Measurements from ENCODE around the gene MYO19.
"Not testable (repeated sequence)": the region's sequence is repeated elsewhere in the genome, so short reads cannot be mapped to it uniquely, and the experiment has no call there.

Gene MYO19

DNA sequence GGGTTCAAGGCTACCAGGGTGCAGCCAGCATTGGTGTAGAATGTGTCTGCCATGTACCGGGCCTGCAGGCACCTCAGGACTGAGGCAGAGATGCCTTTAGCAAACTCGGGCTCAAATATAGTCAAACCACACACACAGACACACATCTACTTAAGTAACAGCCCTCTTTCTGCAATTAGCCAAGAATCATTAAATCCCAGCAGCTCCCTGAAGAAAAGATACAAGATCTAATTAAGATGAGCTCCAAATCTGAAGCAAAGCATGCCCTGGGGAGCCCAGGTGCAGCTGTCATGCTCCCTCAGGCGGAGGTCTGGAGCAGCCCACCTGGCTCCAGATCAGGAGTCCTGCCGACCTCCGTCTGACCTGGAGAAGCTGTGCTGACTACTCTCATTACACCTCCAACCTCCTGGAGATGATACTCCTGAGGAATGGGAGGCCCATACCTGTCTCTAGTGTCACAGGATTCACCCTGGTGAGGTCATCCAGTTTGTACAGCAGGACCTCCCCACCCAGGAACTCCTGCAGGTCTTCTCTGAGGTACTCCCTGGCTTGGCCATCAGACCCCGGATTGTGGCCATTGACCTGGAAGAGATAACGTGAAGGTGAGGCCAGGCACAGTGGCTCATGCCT, 6.9 kb downstream of the MYO19 start:
- no peak for DNase-seq

GRCh38 chr17:36525888-36526287, 8.8 kb downstream of the MYO19 start:
- DNase-seq: no peak

DNA sequence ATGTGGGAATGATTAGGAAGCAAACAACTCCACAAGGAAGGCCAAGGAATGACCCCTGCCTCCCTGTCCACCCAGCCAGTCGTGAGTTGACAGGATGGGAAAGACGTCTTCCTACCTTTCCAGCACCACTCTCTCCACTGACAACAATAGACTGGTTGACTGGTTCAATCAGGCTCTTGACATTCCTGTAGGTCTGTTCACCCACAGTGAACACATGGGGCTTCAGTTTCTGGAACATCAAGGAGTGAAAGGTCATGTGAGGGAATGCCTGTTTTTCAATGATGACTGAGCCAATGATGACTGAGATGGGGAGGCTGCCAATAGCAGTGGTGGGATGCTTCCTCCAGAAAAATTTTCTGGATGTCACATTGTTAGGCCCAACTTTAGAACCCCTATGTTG, 9.6 kb downstream of the MYO19 start:
- DNase-seq: no peak

DNA sequence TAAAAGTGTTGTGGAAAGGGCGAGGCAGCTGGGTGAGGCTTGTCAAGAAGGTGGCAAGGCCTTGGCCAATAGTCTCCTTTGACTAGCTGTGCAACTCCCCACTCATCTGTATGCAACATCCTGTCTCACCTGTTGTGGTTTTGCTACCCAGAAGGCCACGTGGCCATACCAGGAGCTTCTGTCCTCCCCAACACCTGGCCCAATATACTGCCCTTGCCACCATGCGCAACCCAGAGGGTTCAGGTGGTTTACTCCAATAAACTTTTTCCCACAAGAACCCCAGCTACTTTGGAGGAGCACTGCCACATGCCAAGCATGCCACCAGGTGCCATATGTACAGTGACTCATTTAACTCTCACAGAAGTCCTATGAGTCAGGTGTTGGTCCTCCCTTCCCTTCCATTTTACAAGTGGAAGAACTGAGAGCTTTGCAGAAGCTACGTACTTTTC, 10.2 kb downstream of the MYO19 start:
- DNase-seq: no peak

GRCh38 chr17:36523113-36523512, 11.6 kb downstream of the MYO19 start:
- no peak for DNase-seq

DNA sequence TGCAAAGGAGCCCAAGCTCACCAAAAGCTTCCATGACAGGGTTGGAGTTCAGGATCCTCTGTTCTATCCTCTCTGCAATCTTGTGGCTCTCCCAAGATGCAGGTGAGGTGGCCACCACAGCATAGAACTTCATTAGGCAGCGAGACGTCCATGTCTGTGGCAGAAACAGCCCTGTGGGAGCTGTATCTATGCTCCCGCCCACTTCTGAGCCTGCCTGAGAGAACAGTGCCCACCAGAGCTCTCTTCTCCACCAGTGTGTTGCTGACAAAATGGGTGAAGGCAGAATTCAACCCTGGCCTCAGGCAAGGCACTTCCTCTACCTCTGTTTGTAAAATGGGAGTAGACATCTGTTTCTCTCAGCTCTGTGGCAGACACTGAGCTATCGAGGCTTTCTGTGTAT, 18.8 kb downstream of the MYO19 start:
- no peak for DNase-seq

- no peak for DNase-seq
These were observed 19.8 kb downstream of the MYO19 start for GRCh38 chr17:36514856-36515255.

GRCh38 chr17:36512641-36513040, 22.0 kb downstream of the MYO19 start:
- DNase-seq: no peak

- no peak for DNase-seq
These were observed 23.5 kb downstream of the MYO19 start for GRCh38 chr17:36511216-36511615.

GRCh38 chr17:36510636-36511035, 24.0 kb downstream of the MYO19 start:
- no peak for DNase-seq

DNA sequence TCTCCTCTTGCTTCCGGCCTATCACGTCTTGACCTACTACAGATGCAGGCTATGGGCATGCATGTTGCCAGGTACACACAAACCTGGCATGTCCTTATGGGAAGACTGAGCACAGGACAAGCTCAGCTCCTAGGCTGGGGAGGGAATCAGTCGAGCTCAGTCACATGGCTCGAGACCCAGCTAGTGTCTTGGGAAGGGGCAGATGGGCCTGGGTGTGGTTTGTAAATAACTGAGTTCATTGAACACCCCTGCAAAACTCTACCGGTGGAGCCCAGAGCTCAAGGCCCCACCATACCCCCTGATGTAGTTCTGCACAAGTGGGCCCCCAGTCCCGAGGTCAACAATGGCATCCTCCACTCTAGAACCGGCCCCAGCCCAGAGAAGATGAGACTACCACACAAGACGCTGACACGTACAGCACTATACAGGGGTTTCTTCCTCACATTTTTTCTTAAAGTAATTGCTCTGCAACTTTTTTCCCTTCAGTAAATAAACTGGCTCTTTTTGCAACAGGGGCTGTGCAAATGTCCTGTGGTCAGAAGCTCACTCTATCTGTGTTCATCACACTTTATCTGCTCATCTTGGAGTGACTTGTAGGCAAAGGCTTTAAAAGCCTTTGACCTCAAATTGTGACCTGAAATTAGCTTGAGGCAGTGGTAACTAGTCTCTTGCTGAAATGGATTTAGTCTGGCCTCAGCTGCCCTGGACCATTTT, 25.2 kb downstream of the MYO19 start:
- no peak for DNase-seq

GRCh38 chr17:36508439-36508838, 26.2 kb downstream of the MYO19 start:
- DNase-seq: not testable (repeated sequence)

DNA sequence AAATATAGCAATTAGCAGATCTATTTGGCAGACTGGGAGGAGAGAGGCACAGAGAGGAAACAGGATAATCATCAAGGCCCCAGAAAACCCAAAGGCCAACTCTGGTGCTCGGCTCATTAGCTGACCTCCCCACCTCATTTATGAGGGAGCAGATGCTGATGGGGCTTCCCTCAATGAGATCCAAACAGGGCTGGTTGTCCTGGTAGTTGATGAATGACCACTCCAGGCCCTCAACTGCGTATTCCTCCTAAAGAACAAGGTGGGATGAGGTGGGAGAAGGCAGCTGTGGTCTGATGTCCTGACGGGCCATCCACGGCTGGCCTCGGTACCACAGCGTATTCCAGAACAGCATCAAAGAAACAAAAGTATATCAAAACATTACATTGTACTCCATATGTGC, 27.4 kb downstream of the MYO19 start:
- no peak for DNase-seq

DNA sequence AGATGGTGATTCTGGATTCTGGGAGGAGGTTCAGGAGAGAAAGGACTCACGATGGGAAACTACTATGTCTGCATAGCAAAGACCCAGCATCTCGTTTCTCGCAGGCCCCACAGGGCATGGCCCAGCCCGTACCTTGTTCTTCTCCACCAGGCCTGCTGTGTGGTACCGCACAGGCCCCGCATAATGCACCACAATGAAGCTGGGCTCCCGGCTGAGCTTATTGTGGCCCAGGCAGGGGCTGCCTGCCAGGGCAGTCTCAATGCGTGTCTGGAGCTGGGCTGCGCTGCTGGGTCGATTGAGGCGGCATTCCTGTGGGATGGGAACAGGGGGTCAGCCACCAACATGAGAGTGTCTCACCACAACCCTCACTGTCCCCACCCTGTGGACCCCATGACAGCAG, 27.8 kb downstream of the MYO19 start:
- DNase-seq: no peak

- no peak for DNase-seq
These were observed 28.3 kb downstream of the MYO19 start for GRCh38 chr17:36506249-36506826.

DNA sequence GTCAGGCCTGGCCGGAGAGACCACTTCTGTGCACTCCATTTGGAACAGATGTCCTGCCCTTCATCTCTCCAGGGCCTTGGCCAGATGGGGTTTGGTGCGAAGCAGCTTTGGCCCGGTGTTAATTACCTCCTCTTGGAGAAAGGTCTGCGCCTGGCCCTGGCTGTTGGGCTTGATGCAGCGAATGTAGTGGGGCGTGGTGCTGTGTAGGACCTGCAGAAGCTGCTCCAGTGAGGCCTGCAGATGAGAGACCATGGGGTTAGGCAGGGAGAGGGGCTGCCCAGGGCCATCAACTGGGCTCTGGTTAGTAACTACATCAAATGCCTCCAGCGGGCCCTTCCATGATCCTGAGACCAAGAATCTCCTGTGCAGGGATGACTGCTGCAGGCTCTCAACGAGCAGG, 29.5 kb downstream of the MYO19 start:
- DNase-seq: no peak

GRCh38 chr17:36504156-36504545, 30.5 kb downstream of the MYO19 start:
- no peak for DNase-seq

- no peak for DNase-seq
These were observed 31.1 kb downstream of the MYO19 start for GRCh38 chr17:36503456-36504155.

DNA sequence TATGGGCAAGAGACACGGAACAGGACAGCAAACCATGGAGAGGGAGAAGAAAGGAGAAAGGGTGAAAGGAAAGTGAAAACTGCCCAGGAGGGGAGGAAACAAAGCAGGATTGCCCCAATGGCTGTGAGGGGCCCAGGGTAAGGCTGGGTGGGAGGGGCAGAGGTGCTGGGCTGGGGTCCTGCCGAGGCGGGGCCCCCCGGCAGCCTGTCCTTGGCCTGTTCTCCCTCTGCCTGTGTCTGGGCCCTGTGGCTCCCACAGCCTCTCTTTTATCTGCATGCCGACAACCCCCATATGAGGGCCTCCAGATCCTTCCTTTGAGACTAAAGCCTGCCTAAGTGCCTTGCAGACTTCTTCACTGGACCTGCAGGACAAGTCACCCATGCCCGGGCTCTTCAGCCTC, 32.7 kb downstream of the MYO19 start:
- DNase-seq: no peak

DNA sequence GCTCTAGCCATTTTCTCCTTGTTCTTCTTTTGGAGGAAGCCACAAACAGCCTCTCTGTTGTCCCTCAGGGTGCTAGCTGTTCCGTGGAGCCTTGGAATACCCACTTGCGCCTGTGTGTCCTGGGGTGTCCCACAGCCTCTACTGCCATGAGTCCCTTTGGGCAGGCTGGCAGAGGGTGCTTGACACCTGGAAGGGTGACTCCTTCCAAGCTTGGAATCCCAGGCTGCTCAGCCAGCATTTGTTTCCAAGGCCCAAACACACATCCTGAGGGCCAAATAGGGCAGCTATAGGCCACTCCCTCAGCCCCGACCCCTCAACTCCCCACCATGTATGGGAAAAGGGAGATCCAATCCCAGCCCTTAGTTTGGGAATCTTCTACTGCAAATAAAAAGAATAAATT, 33.3 kb downstream of the MYO19 start:
- no peak for DNase-seq

- no peak for DNase-seq
These were observed 33.9 kb downstream of the MYO19 start for GRCh38 chr17:36500745-36501225.

GRCh38 chr17:36498560-36499300, 35.9 kb downstream of the MYO19 start:
- DNase-seq: no peak

DNA sequence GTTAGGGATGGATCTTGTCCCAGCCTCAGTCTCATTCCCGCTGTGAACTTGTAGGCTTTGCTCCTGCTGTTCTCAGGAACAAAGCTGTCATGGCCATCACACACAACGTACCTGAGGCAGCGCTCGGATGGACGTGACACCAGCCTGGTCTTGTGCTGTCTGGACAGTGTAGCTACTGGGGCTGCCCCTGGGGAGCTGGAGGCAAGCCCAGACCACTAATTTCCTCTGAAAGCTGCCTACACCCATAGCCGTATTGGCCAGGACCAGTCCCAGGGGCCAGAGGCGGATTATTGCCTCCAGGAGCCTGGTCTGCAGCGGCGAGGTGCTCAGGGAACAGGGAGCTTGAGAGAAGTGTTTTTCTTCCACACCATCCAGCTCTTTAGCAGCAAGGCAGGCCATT, 36.5 kb downstream of the MYO19 start:
- DNase-seq: no peak
